KOPT-K1 (cell line): ENCODE results near the gene ENDOU.

Experiments used
- H3K27ac ChIP-seq: fragments of 200-600 bp; sonication (generic); 2 replicates; pipeline ENCODE4 v1.5.1; 2016; ENCODE audit warnings: antibody characterized with exemption, mild to moderate bottlenecking, low read depth, low read length; ENCODE audit not compliant: poor library complexity, severe bottlenecking
- H3K36me3 ChIP-seq: fragments of 200-600 bp; sonication (generic); 2 replicates; pipeline ENCODE4 v1.5.1; 2017; ENCODE audit warnings: antibody characterized with exemption, mild to moderate bottlenecking, low read length, moderate library complexity; ENCODE audit not compliant: insufficient read depth
- H3K9me3 ChIP-seq: fragments of 200-600 bp; sonication (generic); 2 replicates; pipeline ENCODE4 v1.5.1; 2017; ENCODE audit warnings: antibody characterized with exemption, low read length, mild to moderate bottlenecking; ENCODE audit not compliant: insufficient read depth, poor library complexity, severe bottlenecking

ENDOU gene, protein sequence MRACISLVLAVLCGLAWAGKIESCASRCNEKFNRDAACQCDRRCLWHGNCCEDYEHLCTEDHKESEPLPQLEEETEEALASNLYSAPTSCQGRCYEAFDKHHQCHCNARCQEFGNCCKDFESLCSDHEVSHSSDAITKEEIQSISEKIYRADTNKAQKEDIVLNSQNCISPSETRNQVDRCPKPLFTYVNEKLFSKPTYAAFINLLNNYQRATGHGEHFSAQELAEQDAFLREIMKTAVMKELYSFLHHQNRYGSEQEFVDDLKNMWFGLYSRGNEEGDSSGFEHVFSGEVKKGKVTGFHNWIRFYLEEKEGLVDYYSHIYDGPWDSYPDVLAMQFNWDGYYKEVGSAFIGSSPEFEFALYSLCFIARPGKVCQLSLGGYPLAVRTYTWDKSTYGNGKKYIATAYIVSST

DNA sequence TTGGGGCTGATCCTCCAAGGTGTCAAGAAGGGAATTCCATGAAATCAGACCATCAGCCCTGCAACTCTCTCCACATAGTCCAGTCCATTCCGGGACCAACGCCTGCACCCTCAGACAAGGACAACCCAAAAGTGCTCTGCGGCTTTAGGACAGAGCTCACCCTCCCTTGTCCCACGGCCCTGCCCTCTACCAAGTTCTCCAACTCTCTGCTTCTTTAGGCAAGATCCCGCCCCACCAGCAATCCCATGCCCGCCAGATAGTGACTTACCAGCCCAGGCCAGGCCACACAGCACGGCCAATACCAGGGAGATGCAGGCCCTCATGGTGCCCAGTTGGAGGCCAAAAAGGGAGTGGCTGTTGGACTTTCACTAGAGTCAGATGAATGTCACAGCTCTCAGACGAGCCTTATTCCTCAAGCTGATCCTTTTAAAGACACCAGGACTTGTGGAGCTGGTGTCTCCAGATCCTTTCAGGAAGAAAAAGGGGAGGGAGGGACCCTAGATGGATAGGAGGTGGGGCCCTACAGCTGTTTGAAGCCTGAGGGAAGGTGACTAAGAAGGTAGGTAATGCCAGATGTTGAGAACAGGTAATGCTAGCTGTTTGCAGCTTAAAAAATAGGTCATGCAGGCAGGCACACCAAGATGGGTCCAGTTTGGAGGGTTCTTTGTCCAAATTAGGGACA lies at the start of gene ENDOU:
TSS of gene ENDOU (minus strand) at position 400 of the 682 bp plus-strand sequence. CDS start at position 323, 77 bp downstream.
- no peaks in the 10 kb centered on the region for H3K36me3 ChIP-seq
- no peak within 1 kb of the TSS for H3K27ac ChIP-seq
- no peaks in the 10 kb centered on the region for H3K9me3 ChIP-seq

GRCh38 chr12:47774663-47775062 lies 49.4 kb upstream of the ENDOU start:
- Histone ChIP-seq H3K27ac (no peak overlapping the region), H3K36me3 (no peaks in the 10 kb centered on the region), H3K9me3 (no peaks in the 10 kb centered on the region)

- H3K36me3 ChIP-seq = no peaks in the 10 kb centered on the region
- H3K27ac ChIP-seq = peak overlapping the region; percentile 22
- H3K9me3 ChIP-seq = no peaks in the 10 kb centered on the region
Observed at GRCh38 chr12:47773858-47774580, 48.7 kb upstream of the ENDOU start.

- H3K36me3 ChIP-seq = no peaks in the 10 kb centered on the region
- peak within 1 kb of the TSS; percentile 22 for H3K27ac ChIP-seq
- H3K9me3 ChIP-seq = no peaks in the 10 kb centered on the region
Observed at GRCh38 chr12:47773062-47773857, 48.0 kb upstream of the ENDOU start, which contains the start of gene SLC48A1. Gene SLC48A1, plus strand, starts transcription at chr12:47773238. Its CDS starts 67 bp downstream, at chr12:47773305.

GRCh38 chr12:47772738-47773061 lies 47.4 kb upstream of the ENDOU start:
- no peaks in the 10 kb centered on the region for H3K9me3 ChIP-seq
- H3K27ac ChIP-seq = no peak overlapping the region
- H3K36me3 ChIP-seq = no peaks in the 10 kb centered on the region

- no peaks in the 10 kb centered on the region for H3K9me3 ChIP-seq
- H3K27ac ChIP-seq = no peak overlapping the region
- no peaks in the 10 kb centered on the region for H3K36me3 ChIP-seq
Observed at GRCh38 chr12:47772094-47772660, 46.9 kb upstream of the ENDOU start.

- H3K27ac ChIP-seq = no peak overlapping the region
- no peaks in the 10 kb centered on the region for H3K9me3 ChIP-seq
- no peaks in the 10 kb centered on the region for H3K36me3 ChIP-seq
Observed at GRCh38 chr12:47771304-47771703, 46.0 kb upstream of the ENDOU start.

- Histone ChIP-seq H3K9me3 (no peaks in the 10 kb centered on the region), H3K36me3 (no peaks in the 10 kb centered on the region), H3K27ac (no peak overlapping the region)
Observed at GRCh38 chr12:47770086-47770726, 44.9 kb upstream of the ENDOU start.

DNA sequence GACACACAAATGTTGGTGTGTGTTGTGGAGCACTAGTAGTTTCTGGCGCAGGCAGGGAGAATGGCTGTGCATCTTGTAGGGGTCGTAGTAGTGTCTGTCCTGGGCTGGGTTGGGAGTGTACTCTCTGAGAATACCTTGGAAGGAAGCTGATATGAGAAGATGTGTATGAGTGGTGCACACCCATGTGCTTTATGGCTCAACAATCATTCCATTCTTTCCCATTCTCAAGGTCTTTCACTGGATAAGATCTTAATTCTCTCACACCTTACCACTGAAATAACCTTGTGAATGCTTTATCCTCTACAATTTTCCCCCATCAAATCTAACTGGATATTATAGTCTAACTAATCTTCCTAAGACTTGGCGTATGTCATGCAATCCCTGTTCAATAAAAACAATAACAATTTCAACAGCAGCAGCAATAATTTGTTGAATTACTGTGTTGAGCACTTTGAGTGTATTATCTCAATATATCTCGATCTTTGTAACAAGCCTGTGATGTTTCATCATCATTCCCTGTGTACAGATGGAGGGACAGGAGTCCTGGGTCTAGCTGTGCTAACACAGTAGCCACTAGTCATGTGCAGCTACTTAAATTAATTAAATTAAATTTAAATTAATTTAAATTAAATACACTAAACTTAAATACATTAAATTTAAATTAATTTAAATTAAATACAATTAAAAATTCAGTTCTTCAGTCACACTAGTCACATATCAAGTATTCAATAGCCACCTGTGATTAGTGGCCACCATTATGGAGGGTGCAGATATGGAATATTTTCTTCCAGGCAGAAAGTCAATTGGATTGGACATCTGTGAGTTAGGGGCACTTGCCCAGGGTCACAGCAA lies 44.2 kb upstream of the ENDOU start:
- no peak overlapping the region for H3K27ac ChIP-seq
- H3K9me3 ChIP-seq = no peaks in the 10 kb centered on the region
- no peaks in the 10 kb centered on the region for H3K36me3 ChIP-seq

DNA sequence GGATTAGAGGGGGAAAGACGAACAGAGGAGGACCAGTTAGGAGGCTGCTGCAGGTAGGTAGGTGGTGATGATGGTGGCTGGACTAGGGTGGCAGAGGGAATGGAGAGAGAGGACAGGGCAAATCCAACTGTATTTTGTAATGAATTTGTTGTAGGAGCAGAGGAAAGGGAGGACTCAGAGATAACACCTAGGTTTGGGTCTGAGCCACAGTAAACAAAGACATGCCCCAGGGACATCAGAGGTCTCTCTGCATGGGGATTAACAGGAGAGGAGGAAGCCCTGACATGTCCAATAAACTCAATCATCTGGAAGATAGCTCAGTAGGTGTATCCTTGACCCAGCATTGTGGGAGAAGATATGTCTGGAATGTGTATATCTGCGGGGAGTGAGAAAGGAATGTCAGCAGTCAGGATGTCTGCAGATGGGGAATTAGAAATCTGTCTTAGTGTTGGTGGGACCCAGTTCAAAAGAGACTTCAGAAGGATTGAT lies 43.1 kb upstream of the ENDOU start:
- Histone ChIP-seq H3K9me3 (no peaks in the 10 kb centered on the region), H3K27ac (no peak overlapping the region), H3K36me3 (no peaks in the 10 kb centered on the region)

GRCh38 chr12:47767216-47767724 lies 42.0 kb upstream of the ENDOU start:
- Histone ChIP-seq H3K9me3 (no peaks in the 10 kb centered on the region), H3K36me3 (no peaks in the 10 kb centered on the region), H3K27ac (no peak overlapping the region)

DNA sequence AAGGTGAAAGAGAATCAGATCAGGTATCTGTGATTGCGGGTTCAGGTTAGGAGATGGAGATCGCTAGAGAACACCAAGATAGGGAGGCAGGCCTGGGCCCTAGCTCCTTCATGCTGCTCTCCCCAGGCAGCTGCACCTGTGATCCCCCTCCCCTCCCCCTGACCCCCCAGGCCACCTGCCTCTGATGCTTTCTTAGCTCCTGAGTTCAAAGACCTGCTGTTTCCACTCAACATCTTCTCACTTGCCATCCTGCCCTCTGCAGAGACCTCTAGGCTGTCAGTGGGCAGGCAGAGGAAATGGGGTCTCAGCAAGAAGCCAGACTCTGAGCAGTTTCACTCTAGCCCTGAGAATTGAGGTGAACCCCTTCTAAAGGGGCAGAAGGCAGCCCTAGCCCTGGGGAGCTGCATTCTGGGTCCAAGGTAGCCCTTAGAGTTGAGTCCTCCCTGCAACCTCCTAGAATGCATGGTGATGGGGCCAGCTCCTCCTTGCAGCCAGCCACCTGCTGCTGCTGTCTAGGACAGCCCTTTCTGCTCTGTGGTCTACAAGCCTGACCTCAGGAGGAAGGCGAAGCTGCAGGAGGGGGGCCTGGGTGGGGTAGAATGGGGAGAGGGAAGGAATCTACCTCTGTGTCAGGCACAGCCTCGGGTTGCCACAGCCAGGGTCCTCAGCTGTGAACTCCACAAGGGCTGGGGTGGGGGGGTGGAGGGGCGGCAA lies 41.4 kb upstream of the ENDOU start:
- Histone ChIP-seq H3K36me3 (no peaks in the 10 kb centered on the region), H3K27ac (peak overlapping the region; percentile 35), H3K9me3 (no peaks in the 10 kb centered on the region)
